ENCODE results near the gene ABCB1.
"Not testable (repeated sequence)": the region's sequence is repeated elsewhere in the genome, so short reads cannot be mapped to it uniquely, and the experiment has no call there.

The ABCB1 gene

DNA sequence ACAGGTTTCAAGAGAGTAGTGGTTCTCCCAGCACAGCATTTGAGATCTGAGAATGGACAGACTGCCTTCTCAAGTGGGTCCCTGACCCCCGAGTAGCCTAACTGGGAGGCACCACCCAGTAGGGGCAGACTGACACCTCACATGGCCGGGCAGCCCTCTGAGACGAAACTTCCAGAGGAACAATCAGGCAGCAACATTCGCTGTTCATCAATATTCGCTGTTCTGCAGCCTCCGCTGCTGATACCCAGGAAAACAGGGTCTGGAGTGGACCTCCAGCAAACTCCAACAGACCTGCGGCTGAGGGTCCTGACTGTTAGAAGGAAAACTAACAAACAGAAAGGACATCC lies 135.2 kb downstream of the ABCB1 start:
- not testable (repeated sequence) for DNase-seq

DNA sequence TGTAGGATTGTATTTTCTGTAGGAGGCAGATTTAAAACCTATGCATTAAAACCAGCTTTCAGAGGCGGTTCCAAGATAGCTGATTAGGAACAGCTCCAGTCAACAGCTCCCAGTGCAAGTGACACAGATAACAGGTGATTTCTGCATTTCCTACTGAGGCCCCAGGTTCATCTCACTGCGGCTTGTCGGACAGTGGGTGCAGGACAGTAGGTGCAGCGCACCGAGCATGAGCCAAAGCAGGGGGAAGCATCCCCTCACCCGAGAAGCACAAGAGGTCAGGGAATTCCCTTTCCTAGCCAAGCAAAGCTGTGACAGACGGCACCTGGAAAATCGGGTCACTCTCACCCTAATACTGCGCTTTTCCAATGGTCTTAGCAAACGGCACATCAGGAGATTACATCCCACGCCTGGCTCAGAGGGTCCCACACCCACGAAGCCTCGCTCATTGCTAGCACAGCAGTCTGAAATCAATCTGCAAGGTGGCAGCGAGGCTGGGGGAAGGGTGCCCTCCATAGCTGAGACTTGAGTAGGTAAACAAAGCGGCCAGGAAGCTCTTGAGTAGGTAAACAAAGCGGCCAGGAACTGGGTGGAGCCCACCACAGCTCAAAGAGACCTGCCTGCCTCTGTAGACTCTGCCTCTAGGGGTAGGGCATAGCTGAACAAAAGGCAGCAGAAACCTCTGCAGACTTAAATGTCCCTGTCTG lies 135.7 kb downstream of the ABCB1 start:
- not testable (repeated sequence) for DNase-seq

DNA sequence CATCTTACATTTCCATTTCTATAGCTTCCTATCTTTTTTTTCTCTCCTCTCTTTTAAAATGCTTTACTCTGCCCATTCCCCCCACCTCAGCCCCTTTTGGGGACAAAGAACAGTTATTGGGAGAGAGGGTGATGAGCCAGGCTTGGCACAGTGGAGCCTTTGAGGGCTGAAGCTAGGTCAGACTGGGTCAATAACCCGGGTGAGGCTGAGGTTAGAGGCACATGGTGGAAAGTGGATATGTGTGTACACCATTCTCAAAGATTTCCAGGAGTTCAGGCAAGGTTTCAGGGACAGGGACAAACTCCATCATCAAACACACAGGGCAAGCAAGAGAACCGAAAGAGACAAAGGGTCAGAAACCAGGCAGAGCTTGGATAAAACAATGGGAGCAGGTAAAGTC lies 136.7 kb downstream of the ABCB1 start:
- DNase-seq = no peak

DNA sequence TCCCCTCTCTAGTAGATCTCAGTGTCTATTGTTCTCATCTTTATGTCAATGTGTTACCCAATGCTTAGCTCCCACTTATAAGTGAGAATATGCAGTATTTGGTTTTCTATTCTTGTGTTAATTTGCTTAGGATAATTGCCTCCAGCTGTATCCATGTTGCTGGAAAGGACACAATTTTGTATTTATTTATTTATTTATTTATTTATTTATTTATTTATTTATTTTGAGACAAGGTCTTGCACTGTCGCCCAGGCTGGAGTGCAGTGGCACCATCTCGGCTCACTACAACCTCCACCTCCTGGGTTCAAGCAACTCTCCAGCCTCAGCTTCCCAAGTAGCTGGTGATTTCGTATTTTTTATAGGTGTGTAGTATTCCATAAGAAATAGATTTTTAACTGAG lies 140.2 kb downstream of the ABCB1 start:
- DNase-seq = not testable (repeated sequence)

DNA sequence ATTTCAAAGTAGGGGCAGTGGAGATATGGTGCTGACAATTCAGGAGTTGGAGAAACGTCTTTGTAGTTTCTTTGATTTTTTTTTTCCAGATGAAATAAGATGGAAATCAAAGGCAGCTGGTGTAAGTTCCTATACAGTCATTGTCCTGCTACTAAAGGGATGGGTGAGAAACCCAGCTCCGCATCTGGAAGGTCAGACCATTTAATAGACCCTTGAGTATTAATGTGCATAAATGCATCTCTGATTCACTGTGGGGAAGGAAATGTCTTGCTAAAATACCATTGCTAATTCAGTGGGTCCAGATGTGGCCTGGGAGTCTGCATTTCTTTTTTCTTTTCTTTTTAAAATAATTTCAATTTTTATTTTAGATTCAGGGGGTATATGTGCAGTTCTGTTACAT lies 140.7 kb downstream of the ABCB1 start:
- no peak for DNase-seq

DNA sequence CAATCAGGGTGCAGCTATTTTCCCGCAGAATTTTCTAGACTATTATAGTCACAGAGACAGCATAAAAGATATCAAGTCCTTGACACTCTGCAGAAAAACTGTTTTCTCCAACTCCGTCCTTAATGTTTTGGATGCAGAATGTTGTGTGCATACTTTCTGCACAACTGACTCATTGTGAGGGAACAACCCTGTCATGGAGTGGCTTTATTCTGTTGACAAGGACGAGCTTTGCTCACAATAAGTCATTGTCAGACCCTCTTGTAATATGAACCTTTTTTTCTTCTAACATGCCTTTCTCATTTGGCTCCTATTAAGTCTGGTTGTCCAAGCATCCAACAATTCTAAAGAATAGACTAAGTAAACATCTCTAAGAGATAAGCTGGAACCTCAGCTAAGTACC lies 142.5 kb downstream of the ABCB1 start:
- DNase-seq = no peak

DNA sequence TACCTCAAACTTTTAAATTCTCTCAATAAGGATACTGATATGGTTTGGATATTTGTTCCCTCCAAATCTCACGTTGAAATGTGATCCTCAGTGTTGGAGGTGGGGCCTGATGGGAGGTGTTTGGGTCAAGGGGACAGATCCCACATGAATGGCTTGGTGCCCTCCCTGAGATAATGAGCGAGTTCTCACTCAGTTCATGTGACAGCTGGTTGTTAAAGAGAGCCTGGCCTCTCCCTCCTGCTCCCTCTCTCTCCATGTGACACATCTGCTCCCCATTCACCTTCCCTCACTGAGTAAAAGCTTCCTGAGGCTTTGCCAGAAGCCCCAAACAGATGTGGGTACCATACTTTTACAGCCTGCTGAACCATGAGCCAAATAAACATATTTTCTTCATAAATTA lies 144.4 kb downstream of the ABCB1 start:
- no peak for DNase-seq

Measured in CD4-positive, alpha-beta T cell treated with Interleukin-1 beta for 1 hour (primary cell).